Activated B cell treated with CpG ODN at 0.5 μM for 24 hours (primary cell): Measurements from ENCODE around the gene CNTNAP2. TPM values are rescaled to one million over a fixed set of nuclear protein-coding genes. Genes with fewer than 3 reads are reported as not detected.

Source experiments
- ATAC-seq: fragments of 200-7000 bp; cut with Tn5 transposase; one replicate; pipeline ENCODE4 v1.10.0; 2021; ENCODE audit warnings: low read depth, mild to moderate bottlenecking, moderate library complexity
- CTCF ChIA-PET: fragments of 350-600 bp; sonication (Branson Sonifier 250); formaldehyde crosslinking; loops from one replicate; lab custom pipeline; 2021; ENCODE audit warnings: antibody characterized with exemption; lab: Charles Lee
- POLR2A ChIA-PET: fragments of 350-600 bp; sonication (Branson Sonifier 250); formaldehyde crosslinking; loops from one replicate; lab custom pipeline; 2021; ENCODE audit warnings: antibody characterized with exemption; lab: Charles Lee
- DNase-seq: peaks from one replicate; pipeline ENCODE4 v3.0.0; 2022
- H3K27ac Mint-ChIP-seq: one replicate; pipeline ENCODE4 v1.8.0; 2020; ENCODE audit warnings: mixed read lengths
- H3K27me3 Mint-ChIP-seq: one replicate; pipeline ENCODE4 v1.8.0; 2021; ENCODE audit warnings: mixed read lengths
- H3K36me3 Mint-ChIP-seq: one replicate; pipeline ENCODE4 v1.8.0; 2021; ENCODE audit warnings: low read depth, mixed read lengths
- H3K4me1 Mint-ChIP-seq: one replicate; pipeline ENCODE4 v1.8.0; 2021; ENCODE audit warnings: mixed read lengths
- H3K4me3 Mint-ChIP-seq: one replicate; pipeline ENCODE4 v1.8.0; 2020; ENCODE audit warnings: mild to moderate bottlenecking, mixed read lengths
- H3K9me3 Mint-ChIP-seq: one replicate; pipeline ENCODE4 v1.8.0; 2020; ENCODE audit warnings: mixed read lengths
- intact Hi-C: fragments of 100-400 bp; cut with micrococcal nuclease; formaldehyde crosslinking; loops from one replicate; pipeline ENCODE4 v1.15.1; 2024
- total RNA-seq: library from RNA; stranded (reverse); gene quantifications from 2 replicates; pipeline ENCODE4 v1.2.3, GENCODE V29; 2022
- TF ChIP-seq, protein P1 (sequence below): fragments of 200-600 bp; IDR thresholded peaks from one replicate; pipeline ENCODE4 v1.8.0; 2022; ENCODE audit warnings: antibody characterized with exemption, mild to moderate bottlenecking

CNTNAP2 gene
- total RNA-seq, 1 donor from 2014 or later = 0.84 TPM

DNA sequence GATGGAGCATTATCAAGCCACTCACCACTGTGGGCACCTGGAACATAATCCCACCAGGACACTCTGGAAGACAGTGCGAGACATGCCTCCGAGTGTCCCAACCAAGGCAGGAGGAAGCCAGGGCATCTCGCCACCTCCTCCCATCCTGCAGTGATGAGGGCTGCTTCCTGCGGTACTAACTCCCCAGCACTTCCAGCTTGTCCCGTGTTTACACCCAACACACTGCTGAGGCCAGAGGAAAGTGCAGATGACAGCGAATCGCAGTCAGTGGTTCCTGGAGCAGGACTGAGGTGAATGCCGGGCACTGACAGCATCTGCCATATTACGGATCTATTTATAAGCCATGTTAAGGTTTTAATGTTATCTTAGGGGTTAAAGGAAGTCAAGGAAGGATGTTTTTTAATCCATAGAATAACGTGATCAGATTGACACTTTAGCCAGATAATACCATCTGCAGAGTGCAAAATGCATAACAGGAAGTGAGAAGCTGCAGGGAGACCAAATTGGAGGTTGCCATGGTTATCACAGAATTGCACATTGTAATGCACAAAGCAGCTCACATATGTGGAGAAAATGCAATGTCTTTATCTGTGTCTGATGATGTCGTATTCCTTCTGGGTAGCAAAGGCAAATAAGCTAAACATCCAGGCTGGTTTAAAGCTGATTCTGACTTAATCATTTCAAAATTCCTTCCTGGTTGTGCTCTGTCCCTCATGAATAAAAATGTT lies 2159.9 kb downstream of the CNTNAP2 start:
- CTCF ChIA-PET = interaction anchor here (0.8 to 1.6 kb wide), 3 partner anchors 11 to 206 kb away, joined by 3 to 7 read pairs (median 4); no protein-coding TSS in a partner anchor
- TF ChIP-seq, protein P1, sequence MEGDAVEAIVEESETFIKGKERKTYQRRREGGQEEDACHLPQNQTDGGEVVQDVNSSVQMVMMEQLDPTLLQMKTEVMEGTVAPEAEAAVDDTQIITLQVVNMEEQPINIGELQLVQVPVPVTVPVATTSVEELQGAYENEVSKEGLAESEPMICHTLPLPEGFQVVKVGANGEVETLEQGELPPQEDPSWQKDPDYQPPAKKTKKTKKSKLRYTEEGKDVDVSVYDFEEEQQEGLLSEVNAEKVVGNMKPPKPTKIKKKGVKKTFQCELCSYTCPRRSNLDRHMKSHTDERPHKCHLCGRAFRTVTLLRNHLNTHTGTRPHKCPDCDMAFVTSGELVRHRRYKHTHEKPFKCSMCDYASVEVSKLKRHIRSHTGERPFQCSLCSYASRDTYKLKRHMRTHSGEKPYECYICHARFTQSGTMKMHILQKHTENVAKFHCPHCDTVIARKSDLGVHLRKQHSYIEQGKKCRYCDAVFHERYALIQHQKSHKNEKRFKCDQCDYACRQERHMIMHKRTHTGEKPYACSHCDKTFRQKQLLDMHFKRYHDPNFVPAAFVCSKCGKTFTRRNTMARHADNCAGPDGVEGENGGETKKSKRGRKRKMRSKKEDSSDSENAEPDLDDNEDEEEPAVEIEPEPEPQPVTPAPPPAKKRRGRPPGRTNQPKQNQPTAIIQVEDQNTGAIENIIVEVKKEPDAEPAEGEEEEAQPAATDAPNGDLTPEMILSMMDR = no peak
- H3K36me3 Mint-ChIP-seq = no peaks in the 10 kb centered on the region
- no peak for DNase-seq
- H3K4me1 Mint-ChIP-seq = peaks cover 30% of the 10 kb centered on the region
- no peaks in the 10 kb centered on the region for H3K27me3 Mint-ChIP-seq
- intact Hi-C loops = no loop called here
- no peak overlapping the region for H3K27ac Mint-ChIP-seq
- H3K4me3 Mint-ChIP-seq = peak overlapping the region; percentile 28
- POLR2A ChIA-PET = no interaction called here
- no peaks in the 10 kb centered on the region for H3K9me3 Mint-ChIP-seq
- peak; percentile 52 for ATAC-seq

DNA sequence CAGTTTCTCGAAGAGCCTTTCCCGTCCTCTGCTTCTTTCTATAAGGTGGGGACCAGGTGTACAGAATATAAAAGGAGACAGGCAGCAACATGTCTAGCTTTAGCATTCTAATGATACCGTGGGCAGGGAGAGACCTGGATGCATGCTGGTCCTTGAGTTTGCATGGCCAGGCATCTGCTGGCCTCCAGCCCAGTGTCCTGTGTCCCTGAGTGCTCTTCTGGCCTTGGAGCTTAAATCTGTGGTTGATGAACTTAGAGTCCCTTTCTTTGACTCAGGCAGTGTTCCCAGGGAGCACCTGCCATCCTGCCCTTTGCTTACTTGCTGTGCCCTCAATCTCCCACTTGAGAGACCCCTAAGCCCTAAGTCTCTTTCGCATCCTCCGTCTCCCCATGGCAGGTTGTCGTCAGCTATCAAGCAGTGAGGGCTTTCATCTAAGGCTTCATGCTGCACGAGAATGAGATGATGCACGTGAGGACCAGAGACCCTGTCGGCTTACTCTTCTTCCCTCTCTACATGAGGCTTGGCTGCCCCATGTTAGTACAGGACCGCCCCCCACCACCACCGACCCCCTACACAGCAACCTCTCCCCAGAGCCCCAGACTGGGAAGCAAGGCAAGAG lies 2160.6 kb downstream of the CNTNAP2 start:
- no peaks in the 10 kb centered on the region for H3K27me3 Mint-ChIP-seq
- H3K9me3 Mint-ChIP-seq = no peaks in the 10 kb centered on the region
- CTCF ChIA-PET = interaction anchor here (0.8 to 1.6 kb wide), 3 partner anchors 12 to 206 kb away, joined by 3 to 7 read pairs (median 4); no protein-coding TSS in a partner anchor
- no peaks in the 10 kb centered on the region for H3K36me3 Mint-ChIP-seq
- TF ChIP-seq, protein P1 = no peak
- ATAC-seq = no peak
- H3K27ac Mint-ChIP-seq = no peak overlapping the region
- POLR2A ChIA-PET = no interaction called here
- H3K4me1 Mint-ChIP-seq = peaks cover 30% of the 10 kb centered on the region
- DNase-seq = no peak
- H3K4me3 Mint-ChIP-seq = no peak overlapping the region
- intact Hi-C loops = no loop called here

DNA sequence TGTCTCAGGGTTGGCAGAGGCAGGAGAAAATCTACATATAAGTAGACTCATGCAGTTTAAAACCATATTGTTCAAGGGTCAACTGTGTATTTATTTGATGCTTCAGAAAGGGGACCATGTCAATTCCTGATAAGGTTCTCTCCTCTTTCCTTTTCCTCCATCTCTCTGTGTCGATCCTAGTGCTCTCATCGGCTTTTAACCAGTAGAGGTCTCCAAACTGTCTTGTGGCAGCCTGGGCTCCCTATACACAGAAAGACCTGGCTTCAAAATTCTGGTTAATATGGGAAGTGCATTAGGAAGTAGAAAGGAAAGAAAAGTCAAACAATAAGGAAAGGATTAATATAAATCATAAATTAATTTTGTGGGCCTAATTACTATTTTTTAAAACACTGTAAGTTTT lies 2169.5 kb downstream of the CNTNAP2 start:
- POLR2A ChIA-PET = no interaction called here
- Mint-ChIP-seq H3K9me3 (peaks cover 10% of the 10 kb centered on the region), H3K36me3 (no peaks in the 10 kb centered on the region), H3K4me1 (peaks cover 35% of the 10 kb centered on the region), H3K4me3 (no peak overlapping the region), H3K27ac (no peak overlapping the region), H3K27me3 (no peaks in the 10 kb centered on the region)
- intact Hi-C loops = no loop called here
- TF ChIP-seq, protein P1 = no peak
- ATAC-seq (no peak), DNase-seq (no peak)
- CTCF ChIA-PET = no interaction called here

DNA sequence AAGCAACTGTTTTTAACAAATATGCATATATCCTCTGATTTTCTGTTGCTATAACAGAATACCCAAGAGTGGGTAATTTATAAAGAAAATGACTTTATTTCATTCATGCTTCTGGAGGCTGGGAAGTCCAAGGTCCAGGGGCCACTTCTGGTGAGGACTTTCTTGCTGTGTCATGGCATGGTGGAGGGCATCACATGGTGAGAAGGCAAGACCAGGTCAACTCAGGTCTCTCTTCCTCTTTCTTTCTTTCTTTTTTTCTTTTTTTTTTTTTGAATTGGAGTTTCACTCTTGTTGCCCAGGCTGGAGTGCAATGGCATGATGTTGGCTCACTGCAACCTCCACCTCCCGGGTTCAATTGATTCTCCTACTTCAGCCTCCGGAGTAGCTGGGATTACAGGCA lies 2170.9 kb downstream of the CNTNAP2 start:
- intact Hi-C loops = no loop called here
- peaks cover 45% of the 10 kb centered on the region for H3K4me1 Mint-ChIP-seq
- POLR2A ChIA-PET = no interaction called here

More for the DNA sequence above, 2170.9 kb downstream of the CNTNAP2 start:
- DNase-seq (no peak), ATAC-seq (peak; percentile 28)
- H3K4me3 Mint-ChIP-seq = no peak overlapping the region
- TF ChIP-seq, protein P1 = no peak
- CTCF ChIA-PET = no interaction called here
- H3K27ac Mint-ChIP-seq = no peak overlapping the region
- no peaks in the 10 kb centered on the region for H3K36me3 Mint-ChIP-seq
- H3K27me3 Mint-ChIP-seq = no peaks in the 10 kb centered on the region
- H3K9me3 Mint-ChIP-seq = peaks cover 10% of the 10 kb centered on the region
